Tibial nerve (tissue), 3 donors: Measurements from ENCODE around the gene SMIM31.

ENCODE experiments used
- CTCF ChIP-seq, 5 experiments: fragments of 200-600 bp in 3 of 5; fragments of 450-650 bp in 2 of 5; sonication (generic) in 3 of 5; IDR thresholded peaks; one replicate each; pipeline ENCODE4 v1.5.1; 2016 to 2019; ENCODE audit warnings: antibody characterized with exemption in 5 of 5, mild to moderate bottlenecking in 3 of 5, moderate library complexity in 2 of 5
- POLR2A ChIP-seq, 2 donors: fragments of 450-650 bp; IDR thresholded peaks; one replicate each; pipeline ENCODE4 v1.6.1; 2017; ENCODE audit warnings: antibody characterized with exemption in 2 of 2, mild to moderate bottlenecking in 2 of 2, moderate library complexity in 2 of 2

- TF ChIP-seq CTCF (IDR thresholded peaks at IDR 0.05) = no peak
- no peak for TF ChIP-seq POLR2A (IDR thresholded peaks at IDR 0.05)
Observed at GRCh38 chr4:164706675-164707074, 47.3 kb upstream of the SMIM31 start.
